ENCODE results near the gene PPARGC1A. TPM values are rescaled to one million over a fixed set of nuclear protein-coding genes. Genes with fewer than 3 reads are reported as not detected.
A peak's percentile ranks its signal among the peaks of the same experiment; 100 is the strongest.

PPARGC1A gene
- total and polyA plus RNA-seq, 2 experiments from 2014 or later, result 17.7 to 42.3 TPM

- peaks cover 14% of the 10 kb centered on the region for H3K4me1 ChIP-seq (ENCODE audit: low read depth)
- TF ChIP-seq CTCF (IDR thresholded peaks at IDR 0.05; ENCODE audit: low read depth, low read length), result no peak
- no peaks in the 10 kb centered on the region for H3K36me3 ChIP-seq
- no peak for DNase-seq (ENCODE audit: low read depth in 1 of 2, low spot score in 1 of 2)
- no peaks in the 10 kb centered on the region for H3K27me3 ChIP-seq
- H3K9me3 ChIP-seq (ENCODE audit: low read depth), result no peaks in the 10 kb centered on the region
- no peak overlapping the region for H3K27ac ChIP-seq
- no peak overlapping the region for H3K4me3 ChIP-seq
Measured at GRCh38 chr4:23839279-23839678, 50.6 kb downstream of the PPARGC1A start.

- H3K4me1 ChIP-seq (ENCODE audit: low read depth), result peaks cover 14% of the 10 kb centered on the region
- no peaks in the 10 kb centered on the region for H3K9me3 ChIP-seq (ENCODE audit: low read depth)
- H3K4me3 ChIP-seq, result no peak overlapping the region
- DNase-seq (ENCODE audit: low read depth in 1 of 2, low spot score in 1 of 2), result no peak
- H3K36me3 ChIP-seq, result no peaks in the 10 kb centered on the region
- H3K27ac ChIP-seq, result peak overlapping the region; percentile 49
- no peaks in the 10 kb centered on the region for H3K27me3 ChIP-seq
- no peak for TF ChIP-seq CTCF (IDR thresholded peaks at IDR 0.05; ENCODE audit: low read depth, low read length)
Measured at GRCh38 chr4:23838607-23839006, 51.2 kb downstream of the PPARGC1A start.

GRCh38 chr4:23838131-23838530 is 51.7 kb downstream of the PPARGC1A start:
- H3K9me3 ChIP-seq (ENCODE audit: low read depth), result no peaks in the 10 kb centered on the region
- H3K27ac ChIP-seq, result peak overlapping the region; percentile 49
- H3K36me3 ChIP-seq, result no peaks in the 10 kb centered on the region
- H3K4me3 ChIP-seq, result no peak overlapping the region
- no peaks in the 10 kb centered on the region for H3K27me3 ChIP-seq
- TF ChIP-seq CTCF (IDR thresholded peaks at IDR 0.05; ENCODE audit: low read depth, low read length), result no peak
- DNase-seq (ENCODE audit: low read depth in 1 of 2, low spot score in 1 of 2), result no peak
- H3K4me1 ChIP-seq (ENCODE audit: low read depth), result peaks cover 14% of the 10 kb centered on the region

- Histone ChIP-seq H3K27me3 (no peaks in the 10 kb centered on the region), H3K4me3 (no peak overlapping the region), H3K36me3 (no peaks in the 10 kb centered on the region), H3K27ac (peak overlapping the region; percentile 49), H3K4me1 (ENCODE audit: low read depth) (peaks cover 14% of the 10 kb centered on the region), H3K9me3 (ENCODE audit: low read depth) (no peaks in the 10 kb centered on the region)
- no peak for DNase-seq (ENCODE audit: low read depth in 1 of 2, low spot score in 1 of 2)
- no peak for TF ChIP-seq CTCF (IDR thresholded peaks at IDR 0.05; ENCODE audit: low read depth, low read length)
Measured at GRCh38 chr4:23837371-23837770, 52.5 kb downstream of the PPARGC1A start.

- Histone ChIP-seq H3K27ac (peak overlapping the region; percentile 59), H3K9me3 (ENCODE audit: low read depth) (no peaks in the 10 kb centered on the region), H3K36me3 (peaks cover 9% of the 10 kb centered on the region), H3K4me1 (ENCODE audit: low read depth) (peaks cover 14% of the 10 kb centered on the region), H3K27me3 (no peaks in the 10 kb centered on the region), H3K4me3 (no peak overlapping the region)
- no peak for DNase-seq (ENCODE audit: low read depth in 1 of 2, low spot score in 1 of 2)
- TF ChIP-seq CTCF (IDR thresholded peaks at IDR 0.05; ENCODE audit: low read depth, low read length), result no peak
Measured at GRCh38 chr4:23835774-23836478, 53.9 kb downstream of the PPARGC1A start.
